ENCODE results near the gene AQP1. TPM values are rescaled to one million over a fixed set of nuclear protein-coding genes. Genes with fewer than 3 reads are reported as not detected.

The AQP1 gene
- total and polyA plus RNA-seq, 2 experiments from 2014 or later, result 35.6 to 51.1 TPM

DNA sequence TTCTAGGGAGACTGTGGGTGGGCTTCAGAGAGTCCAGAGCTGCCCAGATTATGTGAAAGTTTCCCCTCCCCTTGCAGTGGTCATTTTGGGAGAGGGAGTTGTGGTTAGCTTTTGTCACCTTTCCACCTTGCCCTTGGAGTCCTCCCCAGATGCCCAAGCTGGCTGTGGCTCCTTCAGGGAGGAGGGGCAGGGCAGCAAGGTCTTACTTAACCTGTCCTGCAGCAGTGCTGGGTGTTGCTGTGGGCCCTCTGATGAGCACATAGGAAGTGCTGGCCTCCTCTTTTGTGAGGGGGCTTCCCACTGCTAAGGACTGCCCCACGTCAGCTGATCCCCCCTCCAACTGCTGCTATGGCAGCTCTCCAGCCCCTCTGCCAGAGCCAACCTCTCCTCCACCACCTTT lies 17.6 kb upstream of the AQP1 start:
- TF ChIP-seq, protein P1, sequence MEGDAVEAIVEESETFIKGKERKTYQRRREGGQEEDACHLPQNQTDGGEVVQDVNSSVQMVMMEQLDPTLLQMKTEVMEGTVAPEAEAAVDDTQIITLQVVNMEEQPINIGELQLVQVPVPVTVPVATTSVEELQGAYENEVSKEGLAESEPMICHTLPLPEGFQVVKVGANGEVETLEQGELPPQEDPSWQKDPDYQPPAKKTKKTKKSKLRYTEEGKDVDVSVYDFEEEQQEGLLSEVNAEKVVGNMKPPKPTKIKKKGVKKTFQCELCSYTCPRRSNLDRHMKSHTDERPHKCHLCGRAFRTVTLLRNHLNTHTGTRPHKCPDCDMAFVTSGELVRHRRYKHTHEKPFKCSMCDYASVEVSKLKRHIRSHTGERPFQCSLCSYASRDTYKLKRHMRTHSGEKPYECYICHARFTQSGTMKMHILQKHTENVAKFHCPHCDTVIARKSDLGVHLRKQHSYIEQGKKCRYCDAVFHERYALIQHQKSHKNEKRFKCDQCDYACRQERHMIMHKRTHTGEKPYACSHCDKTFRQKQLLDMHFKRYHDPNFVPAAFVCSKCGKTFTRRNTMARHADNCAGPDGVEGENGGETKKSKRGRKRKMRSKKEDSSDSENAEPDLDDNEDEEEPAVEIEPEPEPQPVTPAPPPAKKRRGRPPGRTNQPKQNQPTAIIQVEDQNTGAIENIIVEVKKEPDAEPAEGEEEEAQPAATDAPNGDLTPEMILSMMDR (IDR thresholded peaks at IDR 0.05; ENCODE audit: low read depth, low read length), result no peak
- no peak overlapping the region for H3K4me3 ChIP-seq
- no peaks in the 10 kb centered on the region for H3K27me3 ChIP-seq
- H3K9me3 ChIP-seq (ENCODE audit: low read depth), result no peaks in the 10 kb centered on the region
- no peaks in the 10 kb centered on the region for H3K36me3 ChIP-seq
- peaks cover 12% of the 10 kb centered on the region for H3K4me1 ChIP-seq (ENCODE audit: low read depth)
- no peak overlapping the region for H3K27ac ChIP-seq
- no peak for DNase-seq (ENCODE audit: low read depth in 1 of 2, low spot score in 1 of 2)

DNA sequence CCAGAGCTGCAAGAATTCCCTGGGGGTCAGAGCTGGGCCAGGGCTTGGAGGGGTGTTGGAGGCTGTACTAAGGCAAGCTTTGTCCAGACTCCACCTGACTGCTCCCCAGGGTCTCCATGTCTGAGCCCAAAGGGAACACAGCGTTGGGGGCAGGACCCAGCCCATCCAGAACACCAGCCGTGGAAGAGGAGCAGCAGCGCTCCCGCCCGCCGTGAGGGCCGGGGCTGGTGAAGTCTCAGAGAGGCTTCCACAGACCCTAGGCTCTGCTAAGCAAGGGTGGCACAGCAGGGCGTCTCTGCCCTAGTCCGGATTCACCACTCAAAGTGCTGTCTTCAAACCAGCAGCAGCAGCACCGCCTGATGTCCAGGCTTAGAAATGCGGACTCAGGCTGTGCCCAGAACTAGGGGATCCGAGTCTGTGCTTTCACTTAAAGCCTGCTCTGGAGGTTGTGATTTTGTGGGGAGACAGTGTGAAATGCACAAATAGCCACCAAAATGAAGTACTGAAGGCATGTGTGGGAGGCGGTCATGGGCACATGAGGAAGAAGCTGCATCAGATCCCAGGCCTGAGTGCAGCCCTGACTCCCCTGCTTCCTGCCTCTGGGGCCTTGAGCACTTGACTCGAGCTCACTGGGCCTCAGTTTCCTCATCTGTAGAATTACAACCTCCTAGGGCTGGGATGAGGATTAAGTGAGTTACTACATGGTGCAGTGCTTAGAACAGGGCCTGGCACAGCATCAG lies 16.6 kb upstream of the AQP1 start:
- H3K27ac ChIP-seq, result no peak overlapping the region
- TF ChIP-seq, protein P1 (IDR thresholded peaks at IDR 0.05; ENCODE audit: low read depth, low read length), result peak; percentile 24
- H3K9me3 ChIP-seq (ENCODE audit: low read depth), result no peaks in the 10 kb centered on the region
- peaks cover 8% of the 10 kb centered on the region for H3K4me1 ChIP-seq (ENCODE audit: low read depth)
- no peaks in the 10 kb centered on the region for H3K27me3 ChIP-seq
- H3K36me3 ChIP-seq, result no peaks in the 10 kb centered on the region
- no peak overlapping the region for H3K4me3 ChIP-seq
- DNase-seq (ENCODE audit: low read depth in 1 of 2, low spot score in 1 of 2), result peak in 1 of 2 donors; percentile 25

DNA sequence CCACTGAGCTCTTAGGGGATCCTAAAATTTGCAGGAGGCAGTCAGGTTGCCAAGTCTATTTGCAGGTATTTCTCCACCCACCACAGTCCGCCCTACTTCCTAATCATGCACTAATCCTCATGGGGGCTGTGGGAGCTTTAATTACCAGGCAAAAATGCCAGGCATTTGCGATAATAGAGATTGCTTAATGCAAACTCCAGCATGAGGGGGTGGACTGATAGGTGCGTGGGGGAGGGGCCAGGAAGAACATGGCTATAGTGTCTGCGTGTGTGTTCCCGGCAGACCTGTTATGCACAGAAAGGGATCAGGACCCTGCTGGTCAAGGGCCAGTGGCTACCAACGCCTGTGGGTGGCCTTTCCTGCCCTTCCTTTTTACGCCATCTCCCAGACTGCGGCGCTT lies 15.6 kb upstream of the AQP1 start:
- no peaks in the 10 kb centered on the region for H3K9me3 ChIP-seq (ENCODE audit: low read depth)
- H3K4me3 ChIP-seq, result no peak overlapping the region
- H3K27me3 ChIP-seq, result no peaks in the 10 kb centered on the region
- DNase-seq (ENCODE audit: low read depth in 1 of 2, low spot score in 1 of 2), result peak in 1 of 2 donors; percentile 75
- H3K36me3 ChIP-seq, result no peaks in the 10 kb centered on the region
- TF ChIP-seq, protein P1 (IDR thresholded peaks at IDR 0.05; ENCODE audit: low read depth, low read length), result no peak
- H3K27ac ChIP-seq, result no peak overlapping the region
- peaks cover 8% of the 10 kb centered on the region for H3K4me1 ChIP-seq (ENCODE audit: low read depth)

DNA sequence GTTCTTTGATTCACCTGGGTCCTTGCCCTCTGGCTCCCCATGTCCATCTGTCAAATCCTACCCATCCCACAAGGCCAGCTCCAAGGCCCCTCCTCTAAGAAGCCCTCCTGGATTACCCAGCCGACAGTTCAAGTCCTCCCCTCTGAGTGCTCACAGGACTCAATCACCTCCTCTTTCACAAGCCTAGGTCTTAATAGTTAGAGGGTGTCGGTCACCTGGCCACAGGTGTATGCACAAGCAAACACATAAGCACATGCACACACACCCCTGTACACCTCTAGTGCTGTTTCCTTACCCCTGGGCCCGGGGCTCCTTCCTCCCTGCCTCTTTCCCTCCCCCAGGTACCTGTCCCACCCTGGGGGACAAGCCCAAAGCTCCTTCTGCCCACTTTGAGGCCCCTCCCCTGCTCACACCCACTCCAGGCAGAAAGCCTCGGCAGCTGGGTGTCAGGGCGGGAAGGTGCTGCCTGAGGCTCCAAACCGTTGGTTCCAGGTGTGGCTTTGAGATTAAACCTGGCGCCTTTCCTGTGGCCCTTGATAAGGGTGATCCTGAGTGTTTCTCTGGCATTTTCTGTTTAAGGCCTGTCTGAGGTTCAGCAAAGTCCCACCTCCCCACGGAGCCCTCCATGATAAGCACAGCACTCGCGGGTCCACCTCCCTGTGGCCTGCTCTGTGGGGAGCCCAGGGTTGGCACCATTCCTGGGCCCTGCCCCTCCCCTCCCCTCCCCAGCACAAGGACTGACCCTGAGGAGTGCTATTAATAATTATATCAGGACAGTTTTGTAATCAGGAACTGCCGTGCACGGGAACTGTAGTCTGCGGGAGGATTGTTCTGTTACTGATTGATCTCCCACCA lies 14.6 kb upstream of the AQP1 start:
- H3K27me3 ChIP-seq, result no peaks in the 10 kb centered on the region
- H3K4me1 ChIP-seq (ENCODE audit: low read depth), result peaks cover 8% of the 10 kb centered on the region
- no peak overlapping the region for H3K27ac ChIP-seq
- H3K36me3 ChIP-seq, result no peaks in the 10 kb centered on the region
- TF ChIP-seq, protein P1 (IDR thresholded peaks at IDR 0.05; ENCODE audit: low read depth, low read length), result no peak
- H3K4me3 ChIP-seq, result no peak overlapping the region
- H3K9me3 ChIP-seq (ENCODE audit: low read depth), result no peaks in the 10 kb centered on the region
- DNase-seq (ENCODE audit: low read depth in 1 of 2, low spot score in 1 of 2), result peak in 1 of 2 donors; percentile 55

DNA sequence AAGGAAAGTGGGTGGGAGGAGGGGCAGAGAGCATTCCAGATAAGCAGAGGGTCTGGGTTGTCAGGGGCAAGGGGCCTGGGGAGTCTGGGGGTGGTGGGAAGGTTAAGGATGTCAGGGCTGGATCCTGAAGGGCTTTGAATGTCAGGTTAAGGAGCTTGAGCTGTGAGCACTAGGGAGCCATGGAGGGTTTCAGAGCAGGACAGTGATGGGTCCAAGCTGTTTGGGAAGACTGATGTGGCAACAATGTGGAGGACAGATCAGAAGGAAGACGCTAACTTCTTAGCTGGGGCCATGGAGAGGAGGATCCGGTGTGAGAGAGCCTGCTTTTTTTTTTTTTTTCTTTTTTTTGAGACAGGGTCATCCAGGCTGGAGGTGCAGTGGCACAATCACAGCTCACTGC lies 13.9 kb upstream of the AQP1 start:
- no peak overlapping the region for H3K4me3 ChIP-seq
- H3K4me1 ChIP-seq (ENCODE audit: low read depth), result peaks cover 8% of the 10 kb centered on the region
- no peaks in the 10 kb centered on the region for H3K36me3 ChIP-seq
- H3K27ac ChIP-seq, result no peak overlapping the region
- no peak for DNase-seq (ENCODE audit: low read depth in 1 of 2, low spot score in 1 of 2)
- no peaks in the 10 kb centered on the region for H3K9me3 ChIP-seq (ENCODE audit: low read depth)
- H3K27me3 ChIP-seq, result no peaks in the 10 kb centered on the region
- TF ChIP-seq, protein P1 (IDR thresholded peaks at IDR 0.05; ENCODE audit: low read depth, low read length), result no peak
